GM18868 (cell line): Measurements from ENCODE around the gene JPH2.
"Not testable (repeated sequence)": the region's sequence is repeated elsewhere in the genome, so short reads cannot be mapped to it uniquely, and the experiment has no call there.

Source experiments
- ATAC-seq: cut with Tn5 transposase; IDR thresholded peaks from one replicate; pipeline ENCODE4 v1.9.1; 2021; ENCODE audit warnings: mild to moderate bottlenecking, moderate library complexity; ENCODE audit not compliant: unreplicated experiment

Gene JPH2

GRCh38 chr20:44159711-44160110 lies 27.3 kb downstream of the JPH2 start:
- no peak for ATAC-seq

DNA sequence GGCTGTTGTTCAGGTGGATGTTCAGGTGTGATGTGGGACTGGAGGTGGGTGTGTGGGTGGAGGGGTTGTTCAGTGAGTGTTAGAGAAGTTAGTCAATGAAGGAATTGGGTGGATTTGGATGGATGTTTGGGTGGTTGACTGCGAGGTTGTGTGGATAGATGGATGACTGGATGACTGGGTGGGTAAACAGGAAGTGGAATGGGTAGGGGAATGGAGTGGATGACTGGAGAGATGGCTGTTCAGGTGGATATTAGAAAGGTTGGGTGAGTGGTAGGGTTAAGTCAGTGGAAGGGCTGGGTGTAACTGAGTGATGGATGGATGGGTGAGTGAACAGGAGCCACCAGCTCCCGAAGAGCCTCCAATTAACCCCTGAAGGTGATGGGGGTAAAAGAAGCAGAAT lies 27.9 kb downstream of the JPH2 start:
- no peak for ATAC-seq

DNA sequence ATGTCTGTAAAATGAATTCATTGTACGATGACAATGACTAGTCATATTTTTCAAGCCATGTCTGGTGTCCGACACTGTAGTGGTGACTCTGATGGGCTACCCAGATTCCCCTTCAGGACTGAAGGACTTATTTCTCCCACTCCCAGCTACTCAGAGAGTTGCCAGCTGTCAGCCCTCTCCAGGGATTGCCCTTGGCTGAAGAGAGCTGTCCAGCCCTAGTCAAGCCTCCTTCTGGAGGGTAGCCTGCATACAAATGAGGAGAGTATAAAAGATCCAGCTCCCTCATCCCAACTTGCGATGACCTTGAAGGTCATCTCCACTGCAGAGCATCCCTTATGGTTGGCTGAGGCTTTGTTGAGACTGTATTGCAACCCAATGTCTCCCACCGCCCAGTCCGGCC lies 29.9 kb downstream of the JPH2 start:
- no peak for ATAC-seq

DNA sequence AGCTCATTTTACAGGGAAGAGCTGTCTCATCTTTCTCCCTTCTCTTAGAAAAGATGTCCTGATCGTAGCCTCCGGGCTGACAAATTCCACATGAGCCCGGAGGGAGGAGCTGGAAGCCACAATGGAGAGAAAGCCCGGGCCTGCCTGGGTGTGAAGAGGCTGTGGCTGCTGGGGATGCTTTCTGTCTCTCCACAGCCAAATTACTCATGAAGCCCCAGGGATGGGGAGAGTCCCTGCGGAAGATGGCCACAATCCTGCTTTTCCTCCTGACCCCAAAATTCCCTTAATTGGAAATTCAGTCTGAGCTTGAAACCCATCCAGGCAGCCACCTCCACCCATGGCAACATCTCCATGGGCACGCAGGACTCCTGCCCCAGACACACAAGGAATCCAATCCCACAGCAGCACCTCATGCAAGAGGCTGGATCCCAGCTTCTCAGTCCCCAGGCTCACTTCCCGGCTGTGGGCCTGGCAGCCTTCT lies 32.4 kb downstream of the JPH2 start:
- no peak for ATAC-seq

GRCh38 chr20:44153636-44154043 lies 33.3 kb downstream of the JPH2 start:
- ATAC-seq: no peak

DNA sequence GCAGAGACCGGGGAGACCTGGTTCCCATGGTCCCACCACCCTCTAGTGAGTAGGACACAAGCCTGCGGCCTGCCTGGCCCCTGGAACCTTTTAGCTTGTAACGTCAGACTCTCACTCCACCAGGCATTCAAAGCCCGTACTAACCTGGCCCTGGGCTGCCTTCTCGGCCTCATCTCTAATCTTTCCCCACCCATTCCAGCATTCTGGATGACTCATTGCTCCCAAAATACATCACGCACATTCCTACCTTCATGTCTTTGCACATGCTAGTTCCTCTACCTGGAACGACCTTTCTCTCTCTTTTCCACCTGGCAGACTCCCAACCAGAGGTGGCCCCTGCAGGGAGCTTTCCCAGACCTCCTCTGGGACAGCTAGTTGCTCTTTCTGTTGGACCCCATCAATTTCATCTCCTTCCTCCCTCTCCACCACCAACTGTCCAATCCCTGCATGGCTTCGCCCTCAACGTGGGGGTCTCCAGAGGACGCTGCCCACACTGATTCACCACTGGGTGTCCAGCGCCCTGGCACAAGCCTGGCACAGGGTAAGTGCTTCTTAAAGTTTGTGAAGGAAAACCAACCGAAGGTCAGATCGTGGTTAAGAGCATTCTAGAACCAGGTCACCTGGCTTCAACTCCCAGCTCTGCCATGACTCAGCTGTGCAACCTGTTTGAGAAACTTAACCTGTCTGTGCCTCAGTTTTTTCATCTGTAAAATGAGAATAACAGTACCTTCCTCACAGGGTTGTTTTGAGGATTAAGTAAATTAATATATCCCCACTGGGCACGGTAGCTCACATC lies 35.2 kb downstream of the JPH2 start:
- ATAC-seq: no peak

GRCh38 chr20:44146272-44146671 lies 40.7 kb downstream of the JPH2 start:
- no peak for ATAC-seq

- ATAC-seq: no peak
Measured at GRCh38 chr20:44145131-44145775, 41.7 kb downstream of the JPH2 start.

GRCh38 chr20:44143936-44144335 lies 43.1 kb downstream of the JPH2 start:
- ATAC-seq: no peak

DNA sequence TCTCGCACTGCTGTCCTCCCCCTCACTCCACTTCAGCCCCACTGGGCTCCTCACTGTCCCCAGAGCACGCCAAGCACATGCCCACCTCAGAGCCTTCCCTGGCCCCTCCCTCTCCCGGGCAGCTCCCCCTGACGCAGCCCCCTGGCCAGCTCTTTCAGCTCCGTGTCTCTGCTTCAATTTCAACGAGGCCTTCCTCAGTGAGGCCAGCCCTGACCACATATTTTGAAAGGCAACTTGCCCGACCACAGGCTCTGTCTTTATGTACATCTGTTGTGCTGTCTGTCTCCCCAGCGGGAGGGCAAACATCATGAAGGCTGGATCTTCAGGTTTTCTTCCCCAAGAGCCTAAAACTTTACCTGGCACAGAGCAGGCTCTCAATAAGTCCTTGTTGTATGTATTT lies 44.6 kb downstream of the JPH2 start:
- no peak for ATAC-seq

- no peak for ATAC-seq
Measured at GRCh38 chr20:44141873-44142272, 45.1 kb downstream of the JPH2 start.

DNA sequence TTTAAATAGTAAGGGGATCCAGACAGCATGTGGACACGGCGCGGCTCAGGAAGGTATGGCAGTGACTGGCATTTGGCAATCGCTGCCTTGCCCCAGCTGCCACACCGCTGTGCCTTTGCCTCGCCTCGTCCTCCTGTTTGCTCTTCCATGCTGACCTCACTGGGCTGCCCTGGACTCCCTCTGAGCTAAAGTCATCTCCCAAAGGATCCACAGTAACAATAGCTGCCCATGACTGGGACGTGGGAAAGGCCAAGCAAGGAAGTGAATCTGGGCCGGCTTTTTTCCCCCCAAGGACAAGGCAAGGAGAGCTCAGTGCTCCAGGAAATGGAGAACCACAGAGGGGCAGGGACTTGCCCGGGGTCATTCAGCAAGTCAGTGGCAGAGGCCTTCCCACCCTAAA lies 48.1 kb downstream of the JPH2 start:
- no peak for ATAC-seq

DNA sequence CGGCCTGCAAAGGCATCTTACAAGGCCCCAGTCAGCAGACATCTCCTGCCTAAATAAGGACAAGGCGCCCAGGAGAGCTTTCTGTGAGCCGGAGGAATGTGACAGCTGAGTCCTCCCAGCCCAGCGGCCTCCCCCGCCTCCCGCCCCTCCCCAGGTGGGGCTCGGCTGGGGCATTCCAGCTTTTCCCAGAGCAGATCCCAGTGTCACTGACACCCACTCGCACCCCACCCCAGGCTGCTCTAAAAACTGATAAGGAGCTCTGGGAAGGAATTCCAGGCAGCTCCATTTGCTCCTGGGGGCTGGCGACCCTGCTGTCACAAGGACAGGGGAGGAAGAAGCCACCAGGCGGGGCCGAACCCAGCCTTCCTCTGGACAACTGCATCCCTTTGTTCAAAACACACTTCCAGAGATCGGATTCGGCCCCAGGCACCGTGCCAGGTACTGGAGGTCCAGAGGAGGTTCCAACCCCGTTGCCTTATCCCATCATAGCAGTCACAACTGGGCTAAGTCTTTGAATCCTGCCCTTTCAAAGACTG lies 49.7 kb downstream of the JPH2 start:
- ATAC-seq: no peak

DNA sequence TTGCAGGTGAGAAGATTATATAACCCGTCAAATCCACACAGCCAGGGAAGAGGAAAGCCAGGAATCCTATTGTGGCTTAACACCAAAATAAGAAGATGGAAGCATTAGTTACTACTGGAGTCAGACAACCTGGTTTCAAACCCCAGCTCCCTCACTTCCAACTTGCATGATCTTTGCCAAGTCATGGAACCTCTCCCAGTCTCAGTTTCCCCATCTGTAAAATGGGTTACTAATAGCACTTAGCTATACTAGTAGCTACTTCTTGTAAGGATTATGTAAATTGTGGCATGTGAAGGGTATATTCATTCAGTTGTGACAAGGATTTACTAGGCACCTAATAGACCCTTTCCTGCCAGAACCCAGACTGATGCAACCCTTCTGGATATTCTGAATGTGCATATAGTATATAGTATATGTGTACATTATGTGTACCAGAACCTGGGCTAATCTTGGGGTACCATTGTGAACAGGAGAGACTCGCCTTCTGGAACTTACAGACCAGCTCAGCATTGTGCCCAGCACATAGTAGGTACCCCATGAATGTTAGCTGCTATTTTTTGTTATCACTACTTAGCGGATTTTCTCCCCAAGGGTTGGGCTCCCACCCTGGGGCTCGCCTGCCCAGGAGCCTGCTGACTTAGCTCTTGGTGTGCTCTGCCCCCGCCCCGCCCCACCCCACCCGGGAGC lies 50.3 kb downstream of the JPH2 start:
- no peak for ATAC-seq

DNA sequence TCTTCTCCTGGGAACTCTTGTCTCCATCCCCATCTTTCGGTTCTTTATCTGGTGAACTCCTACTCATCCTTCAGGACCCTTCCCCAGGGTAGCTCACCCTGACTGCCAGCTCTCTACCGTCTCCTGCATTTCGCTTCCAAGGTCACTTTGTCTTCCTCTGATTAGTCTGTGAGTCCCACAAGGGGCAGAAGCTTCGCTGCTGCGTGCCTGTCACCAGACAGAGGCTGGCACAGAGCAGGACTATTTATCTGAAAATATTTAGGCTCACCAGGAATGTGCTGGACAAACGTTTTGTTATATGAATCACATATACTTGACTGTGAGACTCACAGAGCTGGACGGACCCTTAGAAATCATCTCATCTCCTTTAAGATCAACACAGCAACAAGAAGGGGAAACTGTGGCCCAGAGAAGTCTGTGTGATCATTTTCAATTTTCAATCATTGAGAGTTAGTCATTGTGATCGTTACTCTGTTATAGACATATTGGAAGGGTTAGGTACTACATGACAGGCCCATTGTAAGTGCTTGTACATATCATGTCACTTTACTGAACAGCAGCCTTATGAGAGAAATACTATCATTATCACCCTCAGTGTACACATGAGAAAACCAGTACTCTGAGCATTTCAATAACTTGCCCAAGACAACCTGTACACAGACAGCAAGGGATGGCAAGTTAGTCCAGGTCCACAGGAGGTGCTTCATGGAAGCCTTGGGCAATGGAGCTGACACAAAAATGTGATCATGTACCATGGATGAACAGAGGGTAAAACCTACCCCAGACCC lies 51.4 kb downstream of the JPH2 start:
- no peak for ATAC-seq

DNA sequence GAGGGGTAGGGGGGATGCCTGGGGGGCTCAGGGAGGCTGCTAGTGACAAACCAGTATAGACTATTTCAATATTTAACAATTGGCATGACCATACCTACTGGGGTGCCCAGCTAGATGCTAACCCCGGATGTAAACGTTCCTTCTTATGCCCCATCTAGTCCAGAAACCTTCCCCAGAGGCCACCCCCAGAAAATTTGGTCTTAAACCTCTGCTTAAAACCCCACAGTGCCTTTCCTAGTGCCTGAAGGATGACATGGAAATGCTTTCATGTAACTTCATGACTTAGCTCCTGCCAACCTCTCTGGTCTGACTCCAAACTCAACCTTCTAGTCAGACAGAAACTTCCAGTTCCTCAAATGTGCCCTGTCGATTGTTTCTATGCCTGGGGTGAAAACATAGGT lies 52.0 kb downstream of the JPH2 start:
- no peak for ATAC-seq

DNA sequence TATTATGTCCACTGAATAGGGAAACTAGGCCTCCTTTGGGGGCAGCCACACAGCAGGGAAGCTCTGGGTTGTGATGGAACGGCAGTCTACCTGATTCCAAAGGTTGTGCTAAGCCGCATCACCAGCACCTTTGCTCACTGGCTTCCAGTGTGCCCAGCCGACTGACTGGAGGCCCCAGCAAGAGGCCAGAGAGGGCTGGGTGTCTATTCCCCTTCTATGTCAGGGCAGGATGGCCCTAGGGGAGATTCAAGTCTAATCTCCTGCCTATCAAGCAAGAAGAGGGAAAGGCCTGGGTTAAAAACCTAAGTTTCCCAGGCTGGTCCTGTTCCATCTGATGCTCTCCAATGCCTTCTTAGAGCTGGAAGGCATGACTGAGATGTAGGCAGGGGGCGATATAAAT lies 53.6 kb downstream of the JPH2 start:
- no peak for ATAC-seq

DNA sequence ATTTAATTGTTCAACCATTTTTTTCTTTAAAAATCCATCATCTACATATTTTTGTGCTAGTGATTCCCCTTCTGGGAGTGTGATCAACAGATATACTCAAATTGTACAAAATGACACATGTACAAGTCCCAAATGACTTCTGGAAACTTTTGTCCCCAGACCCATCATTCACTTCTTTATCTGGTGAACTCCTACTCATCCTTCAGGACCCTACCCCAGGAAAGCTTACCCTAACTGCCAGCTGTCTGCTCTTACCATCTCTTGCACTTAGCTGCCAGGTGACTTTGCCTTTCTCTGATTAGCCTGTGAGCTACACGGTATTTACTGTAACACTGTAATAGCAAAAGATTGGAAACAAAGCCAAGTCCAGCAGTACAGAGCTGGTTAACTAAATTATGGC lies 55.3 kb downstream of the JPH2 start:
- no peak for ATAC-seq

GRCh38 chr20:44129911-44130718 lies 56.9 kb downstream of the JPH2 start:
- ATAC-seq: no peak

GRCh38 chr20:44129300-44129699 lies 57.7 kb downstream of the JPH2 start:
- ATAC-seq: not testable (repeated sequence)
